GM19025 (cell line): ENCODE measurements around the gene AGL.
"Not testable (repeated sequence)": the region's sequence is repeated elsewhere in the genome, so short reads cannot be mapped to it uniquely, and the experiment has no call there.

Experiments
- ATAC-seq: cut with Tn5 transposase; IDR thresholded peaks from one replicate; pipeline ENCODE4 v1.9.1; 2021; ENCODE audit warnings: mild to moderate bottlenecking, low read depth, moderate library complexity; ENCODE audit not compliant: unreplicated experiment

The AGL gene

DNA sequence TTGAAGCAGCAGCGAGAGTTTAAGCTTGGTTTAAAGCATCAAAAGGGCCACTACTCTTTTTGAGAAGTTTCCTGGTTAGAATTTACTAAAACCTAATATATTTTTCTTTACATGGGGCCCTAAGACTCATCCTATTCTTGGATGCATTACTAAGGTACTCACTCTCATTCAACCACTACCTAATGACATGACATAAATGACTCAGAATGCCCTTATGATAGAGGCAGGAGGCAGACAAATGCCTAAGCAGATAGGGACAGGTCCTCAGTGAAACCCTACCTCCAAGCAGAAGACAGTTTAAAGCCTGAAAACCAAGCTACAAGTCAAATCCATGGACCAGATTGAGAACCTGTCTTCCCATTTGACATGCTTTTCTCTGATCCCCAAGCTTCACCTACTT is 85.4 kb downstream of the AGL start:
- ATAC-seq = no peak

DNA sequence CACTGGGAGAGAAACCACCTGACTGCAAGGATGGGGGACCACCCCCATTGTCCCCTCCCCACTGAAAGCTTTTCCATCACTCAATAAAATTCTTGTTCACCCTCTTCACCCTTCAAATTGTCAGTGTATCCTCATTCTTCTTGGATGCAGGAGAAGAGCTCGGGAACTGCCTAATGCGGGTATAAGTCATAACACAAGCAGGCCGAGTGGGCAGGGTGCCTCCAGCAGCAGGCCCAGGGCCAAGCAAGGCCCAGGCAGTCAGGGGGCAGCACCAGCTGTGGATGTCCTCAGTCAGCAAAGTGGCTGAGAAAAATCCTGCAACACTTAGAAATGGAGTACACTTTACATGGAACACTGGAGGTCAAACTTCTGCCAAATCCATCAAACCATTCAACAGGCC is 85.9 kb downstream of the AGL start:
- no peak for ATAC-seq

DNA sequence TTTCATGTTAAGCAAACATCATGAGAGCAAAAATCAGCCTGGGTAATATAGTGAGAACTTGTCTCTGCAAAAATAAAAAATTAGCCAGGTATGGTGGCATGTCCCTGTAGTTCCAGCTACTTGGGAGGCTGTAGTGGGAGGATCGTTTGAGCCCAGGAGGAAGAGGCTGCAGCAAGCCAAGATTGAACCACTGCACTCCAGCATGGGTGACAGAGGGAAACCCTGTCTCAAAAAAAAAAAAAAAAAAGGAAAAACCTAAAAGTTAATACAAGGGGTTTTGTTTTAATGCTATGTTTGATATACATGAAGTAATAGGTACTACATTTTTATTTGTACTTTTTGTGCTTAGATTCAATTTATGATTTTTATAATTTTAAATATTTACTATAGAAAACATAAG is 92.6 kb downstream of the AGL start:
- ATAC-seq = no peak

DNA sequence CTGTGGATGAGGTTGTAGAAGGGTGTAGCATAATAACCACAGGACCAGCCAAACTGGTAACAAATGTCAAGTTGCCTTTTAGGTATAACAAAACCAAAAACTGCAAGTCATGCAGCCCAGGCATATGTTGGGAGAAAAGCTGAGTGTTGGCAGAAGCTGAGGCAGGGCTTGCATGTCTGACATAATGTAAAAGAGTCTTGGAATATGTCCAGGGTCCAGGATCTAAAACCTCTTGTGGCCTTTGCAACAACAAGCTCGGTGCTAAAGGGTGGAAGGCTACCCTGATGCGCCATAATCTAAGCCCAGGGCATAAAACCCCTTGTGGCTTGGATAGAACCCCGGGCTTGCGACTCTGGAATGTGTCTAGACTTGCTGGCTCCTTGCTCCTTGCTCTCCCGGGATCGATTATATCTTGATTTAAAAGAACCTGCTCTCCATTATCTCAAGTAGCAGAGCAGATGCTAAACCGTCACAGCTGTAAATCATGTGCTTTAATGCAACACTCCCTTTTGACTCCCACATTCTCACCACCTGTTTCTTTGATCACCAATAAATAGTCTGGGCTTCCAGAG is 93.1 kb downstream of the AGL start:
- ATAC-seq = no peak

DNA sequence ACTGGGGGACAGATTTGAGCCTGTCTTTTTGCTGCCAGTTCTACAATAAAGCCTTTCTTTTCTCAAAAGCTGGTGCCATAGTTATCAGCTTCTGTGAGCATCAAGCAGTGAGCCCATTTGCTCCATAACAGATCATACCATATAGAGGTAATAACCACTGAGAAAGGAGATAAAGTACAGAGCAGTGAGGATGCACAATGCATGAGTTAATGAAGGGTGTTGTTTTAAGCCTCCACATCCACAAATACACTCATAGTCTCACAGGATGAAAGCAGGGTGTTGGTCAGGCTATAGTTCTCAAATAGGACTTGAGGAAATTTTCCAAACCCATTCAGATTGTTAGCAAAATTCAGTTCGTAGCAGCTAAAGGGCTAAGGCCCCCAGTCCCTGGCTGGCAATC is 94.0 kb downstream of the AGL start:
- ATAC-seq = no peak

DNA sequence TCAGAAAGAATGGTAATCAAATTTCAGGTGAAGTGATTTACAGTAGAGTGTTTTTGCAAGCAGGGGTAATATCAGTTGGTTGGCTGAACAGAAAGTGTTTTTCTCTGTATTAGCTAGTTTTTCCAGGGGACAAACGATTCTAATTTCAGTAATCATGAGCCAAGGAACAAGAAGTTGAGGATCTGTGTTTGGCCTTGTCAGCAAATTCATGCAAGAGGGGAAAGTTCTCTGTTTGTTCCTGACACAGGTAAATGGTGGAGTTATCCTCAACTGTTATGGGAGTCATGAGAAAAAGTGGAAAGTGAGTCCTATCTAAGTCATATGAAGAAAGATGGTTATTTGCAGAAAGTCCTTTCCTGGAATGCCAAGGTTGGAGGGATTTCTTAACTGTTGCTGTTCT is 95.0 kb downstream of the AGL start:
- no peak for ATAC-seq

DNA sequence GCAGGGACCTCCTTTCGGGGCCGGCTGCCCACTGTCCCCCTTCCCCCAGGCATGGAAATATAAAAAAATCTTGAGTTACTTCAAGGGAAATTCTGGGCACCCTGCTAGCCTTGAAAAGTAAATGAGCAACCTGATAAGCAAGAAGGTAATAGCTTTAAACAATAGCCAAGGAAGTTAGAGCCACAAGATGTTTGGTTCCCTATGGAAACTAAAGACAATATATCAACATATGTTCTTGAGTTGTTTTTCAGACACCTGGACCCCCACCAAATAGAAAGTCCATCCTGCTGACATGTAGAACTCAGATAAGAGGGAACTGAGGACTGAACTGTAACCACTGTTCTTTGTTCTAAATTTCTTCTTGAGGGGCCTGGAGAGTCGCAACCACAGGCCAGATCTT is 100.3 kb downstream of the AGL start:
- no peak for ATAC-seq

DNA sequence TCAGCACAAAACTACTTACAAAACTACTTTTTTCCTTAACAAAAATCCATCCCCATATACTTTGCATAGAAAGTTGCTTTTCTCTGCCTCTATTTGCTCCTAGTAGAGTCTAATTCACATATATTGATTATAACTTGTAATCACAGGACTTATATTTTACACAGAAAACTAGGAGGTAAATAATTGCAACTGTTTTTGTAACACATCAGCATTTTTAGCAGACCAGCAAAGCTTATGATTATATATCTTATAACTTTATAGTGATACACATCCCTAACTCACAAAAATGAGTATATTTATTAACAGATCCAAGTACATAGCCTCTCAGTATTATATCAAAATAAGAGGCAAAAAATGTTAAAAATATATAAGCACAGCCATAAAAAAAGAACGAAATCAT is 102.4 kb downstream of the AGL start:
- no peak for ATAC-seq

DNA sequence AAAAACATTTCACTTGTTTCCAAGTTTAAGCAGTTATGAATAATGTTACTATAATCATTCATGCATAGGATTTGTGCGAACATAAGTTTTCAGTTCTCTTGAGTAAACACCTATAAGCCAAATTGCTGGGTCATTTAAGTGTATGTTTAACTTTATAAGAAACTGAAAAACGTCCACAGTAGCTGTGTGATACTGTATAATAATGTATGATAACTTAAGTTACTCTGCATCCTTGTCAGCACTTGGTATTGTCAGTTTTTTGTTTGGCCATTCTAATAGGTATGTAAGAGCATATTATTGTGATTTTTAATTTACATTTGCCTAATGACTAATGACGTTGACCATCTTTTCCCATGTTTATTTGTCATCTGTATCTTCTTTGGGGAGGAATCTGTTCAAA is 105.2 kb downstream of the AGL start:
- no peak for ATAC-seq

DNA sequence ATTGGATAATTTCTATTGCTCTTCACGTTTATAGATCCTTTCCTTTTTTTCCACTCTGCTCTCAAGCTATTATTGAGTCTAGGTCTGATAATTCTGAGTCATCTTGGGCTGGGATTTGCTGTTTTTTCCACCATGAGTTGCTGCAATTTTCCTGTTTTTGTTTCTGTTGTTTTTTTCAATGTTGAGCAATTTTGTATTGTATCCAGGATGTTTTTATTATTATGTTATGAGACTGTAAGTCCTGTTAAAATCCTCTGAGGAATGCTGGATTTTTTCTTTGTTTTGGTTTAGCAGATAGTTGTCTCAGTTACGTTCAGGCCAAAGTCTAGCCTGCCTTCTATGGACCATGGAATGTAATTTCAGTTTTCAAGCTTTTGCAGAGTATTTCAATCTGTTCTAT is 106.6 kb downstream of the AGL start:
- ATAC-seq = no peak

DNA sequence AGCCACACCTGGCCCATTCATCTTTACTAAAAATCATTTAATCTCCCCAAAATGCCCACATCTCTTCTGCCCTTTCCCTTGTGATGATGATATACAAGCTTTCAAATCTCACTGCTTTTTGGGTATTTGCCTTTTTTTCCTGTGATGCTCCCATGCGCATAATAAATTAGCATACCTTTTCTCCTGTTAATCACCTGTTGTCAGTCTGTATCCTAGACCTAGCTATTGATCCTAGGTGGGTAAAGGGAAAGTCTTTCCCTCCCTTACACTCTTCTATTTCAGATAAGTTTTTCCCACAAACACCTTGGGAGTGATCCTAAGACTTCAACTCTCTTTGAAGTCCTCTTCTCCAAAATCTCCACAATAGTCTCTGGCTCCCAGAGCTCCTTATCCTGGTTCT is 107.7 kb downstream of the AGL start:
- no peak for ATAC-seq

DNA sequence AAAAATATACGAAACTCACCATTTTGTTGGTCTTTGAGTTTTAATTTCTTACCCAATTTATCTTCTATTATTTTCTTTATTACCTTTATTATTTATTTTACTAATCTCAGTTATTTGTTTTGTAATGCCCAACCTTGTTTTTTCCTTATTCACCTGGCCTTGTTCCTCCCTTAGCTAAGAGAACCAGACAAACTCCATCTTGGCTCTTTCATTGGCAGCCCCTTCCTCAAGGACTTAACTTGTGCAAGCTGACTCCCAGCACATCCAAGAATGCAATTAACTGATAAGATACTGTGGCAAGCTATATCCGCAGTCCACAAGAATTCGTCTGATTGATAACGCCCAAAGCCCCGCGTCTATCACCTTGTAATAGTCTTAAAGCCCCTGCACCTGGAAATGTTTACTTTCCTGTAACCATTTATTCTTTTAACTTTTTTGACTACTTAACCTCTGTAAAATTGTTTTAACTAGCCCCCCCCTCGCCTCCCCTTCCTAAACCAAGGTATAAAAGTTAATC is 109.1 kb downstream of the AGL start:
- ATAC-seq = not testable (repeated sequence)

DNA sequence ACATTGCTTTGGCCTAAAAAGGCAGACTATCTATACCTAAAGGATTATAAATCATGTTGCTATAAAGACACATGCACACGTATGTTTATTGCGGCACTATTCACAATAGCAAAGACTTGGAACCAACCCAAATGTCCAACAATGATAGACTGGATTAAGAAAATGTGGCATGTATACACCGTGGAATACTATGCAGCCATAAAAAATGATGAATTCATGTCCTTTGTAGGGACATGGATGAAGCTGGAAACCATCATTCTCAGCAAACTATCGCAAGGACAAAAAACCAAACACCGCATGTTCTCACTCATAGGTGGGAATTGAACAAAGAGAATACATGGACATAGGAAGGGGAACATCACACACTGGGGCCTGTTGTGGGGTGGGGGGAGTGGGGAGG is 110.1 kb downstream of the AGL start:
- ATAC-seq = not testable (repeated sequence)

DNA sequence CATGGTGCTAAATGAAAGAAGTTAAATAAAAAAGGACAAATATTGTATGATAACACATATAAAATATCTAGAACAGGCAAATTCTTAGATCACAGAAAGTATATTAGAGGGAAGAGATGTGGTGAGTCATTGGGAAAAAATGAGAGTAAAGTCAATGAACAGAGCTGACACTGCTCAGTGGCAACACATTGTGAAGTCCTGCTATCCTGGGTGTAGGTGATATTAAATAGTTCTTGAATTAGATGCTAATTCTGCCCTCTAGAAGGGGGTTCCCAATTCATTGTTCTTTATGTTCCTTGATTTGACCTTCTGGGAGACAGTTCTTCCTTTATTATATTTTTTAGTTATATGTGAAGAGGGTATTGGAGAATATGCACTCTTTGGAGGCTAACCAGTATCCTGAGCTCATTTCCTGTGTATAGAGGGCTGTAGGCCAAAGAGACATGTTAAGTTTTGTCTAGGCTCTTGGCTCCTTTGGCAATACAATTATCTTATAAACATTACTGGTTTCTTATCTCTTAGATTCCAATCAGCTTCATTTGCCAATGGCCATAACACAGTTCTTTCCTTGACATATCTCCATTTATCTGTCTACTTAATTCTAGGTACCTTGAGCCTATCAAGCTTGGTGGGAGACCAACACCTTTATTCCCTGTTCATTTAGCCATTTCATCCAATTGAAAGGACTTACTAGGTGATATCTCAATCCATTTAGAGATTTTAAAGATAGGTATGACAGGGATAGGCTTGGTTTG is 113.1 kb downstream of the AGL start:
- no peak for ATAC-seq

DNA sequence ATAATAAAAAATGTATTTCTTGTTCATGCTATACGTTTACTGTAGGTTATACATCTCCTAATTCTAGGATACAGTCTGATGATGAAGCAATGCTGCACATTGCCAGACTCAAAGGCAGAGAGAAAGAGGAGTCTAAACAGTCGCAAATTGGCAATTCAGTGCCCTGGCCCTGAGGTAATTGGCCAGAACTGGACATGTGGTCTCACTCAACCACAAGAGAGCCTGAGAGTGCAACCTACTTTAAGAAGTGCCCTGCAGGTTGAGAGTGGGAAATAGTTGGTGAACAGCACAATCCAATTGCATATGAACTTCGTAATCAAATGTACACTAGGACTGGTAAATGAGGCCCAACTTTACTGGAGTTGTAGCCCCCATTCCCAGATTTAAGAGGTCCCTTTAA is 114.6 kb downstream of the AGL start:
- no peak for ATAC-seq

DNA sequence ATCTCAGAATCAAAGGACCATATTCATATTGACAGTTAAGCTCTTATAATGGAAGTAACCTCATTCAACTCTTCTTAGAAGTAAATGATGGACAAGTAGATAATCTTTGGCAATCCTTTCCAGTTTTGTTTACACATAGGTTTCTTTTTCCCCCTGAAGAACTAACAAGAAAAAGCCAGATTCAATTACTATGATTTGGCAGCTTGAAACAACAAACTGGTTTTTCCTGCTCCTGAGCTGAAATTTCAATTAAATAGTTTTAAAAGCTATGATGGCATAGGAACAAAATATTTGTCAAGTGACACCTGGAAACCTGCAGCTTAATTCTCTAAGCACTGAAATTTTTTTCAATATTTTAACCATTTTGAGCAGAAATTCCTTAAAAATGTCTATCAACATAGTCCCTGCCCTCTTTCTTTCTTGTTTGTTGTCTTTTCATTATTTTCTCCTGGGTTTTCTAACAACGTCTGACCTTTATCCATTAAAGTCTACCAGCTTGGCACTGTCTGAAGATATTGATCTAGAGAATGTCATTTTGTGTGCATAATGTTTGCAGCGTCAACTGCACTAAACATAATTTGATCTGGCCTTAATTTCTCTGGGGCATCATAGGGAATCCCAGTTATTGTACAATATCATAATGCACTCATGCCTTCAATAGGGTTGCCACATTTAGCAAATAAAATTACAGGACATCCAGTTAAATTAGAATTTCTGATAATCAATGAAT is 115.7 kb downstream of the AGL start:
- ATAC-seq = no peak

DNA sequence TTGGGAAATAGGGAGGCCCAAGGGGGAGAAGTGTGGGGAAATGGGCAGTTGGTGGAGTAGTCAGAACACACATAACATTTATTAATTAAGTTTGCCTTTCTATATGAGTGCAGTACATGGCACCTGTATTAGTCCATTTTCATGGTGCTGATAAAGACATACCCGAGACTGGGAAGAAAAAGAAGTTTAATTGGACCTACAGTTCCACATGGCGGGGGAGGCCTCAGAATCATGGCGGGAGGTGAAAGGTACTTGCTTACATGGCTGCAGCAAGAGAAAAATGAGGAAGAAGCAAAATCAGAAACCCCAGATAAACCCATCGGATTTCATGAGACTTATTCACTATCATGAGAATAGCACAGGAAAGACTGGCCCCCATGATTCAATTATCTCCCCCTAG is 118.1 kb downstream of the AGL start:
- no peak for ATAC-seq

DNA sequence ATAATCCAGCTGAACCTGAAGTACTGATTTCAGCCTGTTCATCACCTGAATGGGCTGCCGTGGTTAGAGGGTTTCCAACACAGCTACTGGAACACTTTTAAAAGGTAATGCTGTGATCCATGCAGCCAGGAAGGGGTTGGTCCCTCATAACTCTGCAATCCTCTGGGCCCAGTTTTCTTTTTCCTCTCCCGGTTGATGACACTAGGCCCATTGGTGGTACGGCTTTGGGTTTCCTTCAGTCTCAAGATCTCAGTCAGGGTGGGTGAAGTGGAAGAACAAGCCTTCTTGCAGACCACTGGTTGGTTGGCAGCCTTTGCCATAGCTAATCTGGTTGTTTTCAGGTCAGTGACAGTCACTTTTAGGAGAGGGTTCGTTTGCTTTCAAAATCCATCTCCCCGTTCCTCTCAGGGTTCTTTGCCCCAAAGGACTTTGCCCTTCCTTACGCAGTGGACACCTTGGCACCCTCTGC is 119.1 kb downstream of the AGL start:
- ATAC-seq = no peak

DNA sequence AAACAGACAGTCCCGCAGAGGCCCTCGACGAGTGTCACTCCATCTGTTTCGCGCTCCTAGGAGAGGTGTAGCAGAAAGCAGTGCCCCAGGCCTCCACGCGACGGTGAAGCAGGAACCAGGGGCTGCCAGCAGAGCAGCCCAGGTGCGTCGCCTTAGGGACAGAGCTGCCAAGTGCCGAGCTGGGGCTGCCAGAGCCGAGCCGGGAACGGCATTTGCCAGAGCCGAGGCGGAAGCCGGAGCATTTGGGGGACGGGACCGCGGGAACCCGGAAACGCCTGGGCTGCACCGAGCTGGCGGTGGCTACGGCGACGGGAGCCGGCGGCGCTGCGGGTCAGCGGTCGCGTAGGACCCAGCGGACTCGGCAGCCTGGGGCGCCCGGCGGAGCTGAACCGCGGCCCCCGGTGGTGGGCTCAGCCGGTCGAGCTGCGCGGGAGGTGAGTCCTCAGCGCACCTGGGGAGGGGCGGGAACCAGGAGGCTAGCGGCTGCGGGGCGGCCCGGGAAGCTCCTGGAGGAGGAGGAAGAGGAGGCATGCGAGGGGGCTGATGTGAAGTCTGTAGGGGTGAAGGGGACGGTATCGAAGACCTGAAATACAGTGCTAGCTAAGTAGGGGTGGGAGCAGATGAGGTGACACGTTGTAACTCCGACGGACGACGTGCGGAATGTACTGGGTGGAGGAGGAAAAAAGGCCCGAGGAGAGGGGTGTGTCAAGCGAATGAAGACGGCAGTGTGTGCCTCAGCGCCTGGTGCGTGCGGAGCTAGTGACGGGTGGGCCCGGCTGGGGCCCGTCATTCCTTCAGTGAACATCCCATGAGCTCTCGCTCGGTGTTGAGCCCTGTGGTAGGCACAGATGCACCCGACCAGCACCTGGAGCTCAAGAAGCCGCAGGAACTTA is 119.8 kb downstream of the AGL start, which contains the start of gene SLC35A3:
SLC35A3 (plus strand) TSS at position 268 of the 893 bp plus-strand sequence. CDS start 23,559 bp downstream, outside the sequence.
- ATAC-seq = peak; percentile 92

DNA sequence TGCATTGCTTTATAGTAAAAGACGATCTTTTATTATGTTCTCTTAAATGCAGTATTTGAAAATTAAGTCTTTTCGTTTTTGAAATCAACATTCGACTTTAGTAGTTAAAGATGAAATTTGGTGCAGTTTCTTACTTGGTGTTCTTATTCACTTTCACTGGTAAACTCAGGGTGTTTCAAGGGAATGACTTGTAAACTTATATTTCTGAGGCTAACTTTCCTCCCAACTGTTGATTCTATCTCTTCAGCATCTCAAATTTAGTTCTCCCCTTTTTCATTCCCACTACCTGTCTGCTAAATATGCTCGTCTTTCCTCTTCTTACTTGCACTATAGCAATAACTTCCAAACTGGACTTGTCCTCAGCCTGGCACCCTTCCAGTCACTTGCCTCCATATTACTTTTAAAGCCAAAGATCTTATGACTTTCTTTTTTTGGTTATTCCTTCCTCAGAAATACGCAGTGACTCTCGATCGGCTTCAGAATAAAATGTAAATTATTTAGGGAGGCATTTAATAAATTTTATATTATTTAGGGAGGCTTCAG is 120.6 kb downstream of the AGL start:
- no peak for ATAC-seq
